DOHH2 (cell line): ENCODE data around the gene TBR1.

Experiments used
- H3F3A ChIP-seq: fragments of 200-600 bp; sonication (generic), shearing (Covaris generic); 2 replicates; pipeline ENCODE4 v1.6.0; 2016; ENCODE audit warnings: antibody characterized with exemption, mild to moderate bottlenecking; ENCODE audit not compliant: control insufficient read depth, insufficient read depth
- H3K27ac ChIP-seq: fragments of 200-600 bp; sonication (generic); 2 replicates; pipeline ENCODE4 v1.5.1; 2014; ENCODE audit warnings: low read depth, mild to moderate bottlenecking, low read length, moderate library complexity
- H3K27me3 ChIP-seq: fragments of 200-600 bp; sonication (generic); 2 replicates; pipeline ENCODE4 v1.6.1; 2014; ENCODE audit warnings: mild to moderate bottlenecking, low read length, mixed read lengths; ENCODE audit not compliant: control insufficient read depth
- H3K36me3 ChIP-seq: fragments of 200-600 bp; sonication (generic); 2 replicates; pipeline ENCODE4 v1.6.1; 2014; ENCODE audit warnings: mild to moderate bottlenecking, low read length, moderate library complexity, mixed read lengths; ENCODE audit not compliant: control insufficient read depth
- H3K4me1 ChIP-seq: fragments of 200-600 bp; sonication (generic); 2 replicates; pipeline ENCODE4 v1.6.1; 2014; ENCODE audit warnings: mild to moderate bottlenecking, low read length, mixed read lengths; ENCODE audit not compliant: control insufficient read depth
- H3K4me2 ChIP-seq: fragments of 200-600 bp; sonication (generic); 2 replicates; pipeline ENCODE4 v1.6.0; 2014; ENCODE audit warnings: mild to moderate bottlenecking, low read length, moderate library complexity
- H3K4me3 ChIP-seq: fragments of 200-600 bp; sonication (generic); 2 replicates; pipeline ENCODE4 v1.5.1; 2014; ENCODE audit warnings: mild to moderate bottlenecking, low read length, mixed read lengths
- H3K79me2 ChIP-seq: fragments of 200-600 bp; sonication (generic); 2 replicates; pipeline ENCODE4 v1.6.1; 2014; ENCODE audit warnings: mild to moderate bottlenecking, low read length, mixed read lengths; ENCODE audit not compliant: control insufficient read depth
- H3K9me2 ChIP-seq: fragments of 200-600 bp; sonication (generic); replicated peaks from 2 replicates; pipeline ENCODE4 v1.6.1; 2014; ENCODE audit warnings: mild to moderate bottlenecking, low read length, mixed read lengths; ENCODE audit not compliant: control insufficient read depth
- H3K9me3 ChIP-seq: fragments of 200-600 bp; sonication (generic); 2 replicates; pipeline ENCODE4 v1.6.1; 2014; ENCODE audit warnings: antibody characterized with exemption, low read length, mixed read lengths; ENCODE audit not compliant: control insufficient read depth, insufficient read depth
- H4K20me1 ChIP-seq: fragments of 200-600 bp; sonication (generic); 2 replicates; pipeline ENCODE4 v1.6.0; 2014; ENCODE audit warnings: low read depth, mild to moderate bottlenecking, antibody characterized with exemption, low read length, moderate library complexity; ENCODE audit not compliant: control insufficient read depth, insufficient read depth
- CTCF ChIP-seq: fragments of 200-600 bp; sonication (generic); IDR thresholded peaks from one replicate; pipeline ENCODE4 v1.5.1; 2014; ENCODE audit warnings: antibody characterized with exemption, mild to moderate bottlenecking, low read depth, low read length; ENCODE audit not compliant: poor library complexity, severe bottlenecking
- EZH2phosphoT487 ChIP-seq: fragments of 200-600 bp; sonication (generic); IDR thresholded peaks from 2 replicates; pipeline ENCODE4 v1.6.1; 2017; ENCODE audit warnings: borderline replicate concordance, mild to moderate bottlenecking, antibody characterized with exemption, low read length, moderate library complexity, mixed read lengths

Gene TBR1

DNA sequence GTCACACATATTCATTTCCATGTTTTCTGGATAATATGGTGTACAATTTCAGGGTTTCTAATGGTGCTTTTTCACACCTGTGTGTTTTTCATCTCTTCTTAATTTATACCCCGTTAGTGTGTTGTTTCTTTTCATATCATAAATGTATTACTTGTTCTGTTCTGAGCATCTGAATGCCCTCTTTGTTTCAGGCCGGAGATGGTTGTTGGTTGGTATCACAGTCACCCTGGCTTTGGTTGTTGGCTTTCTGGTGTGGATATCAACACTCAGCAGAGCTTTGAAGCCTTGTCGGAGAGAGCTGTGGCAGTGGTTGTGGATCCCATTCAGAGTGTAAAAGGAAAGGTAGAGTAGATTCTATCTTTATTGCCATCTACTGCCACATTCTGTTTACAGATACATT, 45.1 kb upstream of the TBR1 start:
- H3F3A ChIP-seq, result no peaks in the 10 kb centered on the region
- peaks cover 53% of the 10 kb centered on the region for H3K36me3 ChIP-seq
- H3K9me3 ChIP-seq, result no peaks in the 10 kb centered on the region
- 0 out of 2 replicates have a peak, but pooled peaks cover 3% of the 10 kb centered on the region for H3K79me2 ChIP-seq
- no peaks in the 10 kb centered on the region for H3K27me3 ChIP-seq
- no peak for TF ChIP-seq EZH2phosphoT487
- no peak for TF ChIP-seq CTCF
- H3K27ac ChIP-seq, result no peak overlapping the region
- H3K9me2 ChIP-seq, result no peaks in the 10 kb centered on the region
- H3K4me1 ChIP-seq, result no peaks in the 10 kb centered on the region
- no peak overlapping the region for H3K4me3 ChIP-seq
- no peak overlapping the region for H3K4me2 ChIP-seq
- no peaks in the 10 kb centered on the region for H4K20me1 ChIP-seq

- H4K20me1 ChIP-seq, result no peaks in the 10 kb centered on the region
- H3F3A ChIP-seq, result no peaks in the 10 kb centered on the region
- H3K27me3 ChIP-seq, result no peaks in the 10 kb centered on the region
- H3K4me3 ChIP-seq, result no peak overlapping the region
- no peak overlapping the region for H3K4me2 ChIP-seq
- no peak overlapping the region for H3K27ac ChIP-seq
- TF ChIP-seq CTCF (no peak), EZH2phosphoT487 (no peak)
- H3K9me3 ChIP-seq, result no peaks in the 10 kb centered on the region
- H3K4me1 ChIP-seq, result no peaks in the 10 kb centered on the region
- H3K9me2 ChIP-seq, result no peaks in the 10 kb centered on the region
- H3K79me2 ChIP-seq, result no peaks in the 10 kb centered on the region
- H3K36me3 ChIP-seq, result peaks cover 51% of the 10 kb centered on the region
Observed at GRCh38 chr2:161371869-161372268, 44.2 kb upstream of the TBR1 start.

DNA sequence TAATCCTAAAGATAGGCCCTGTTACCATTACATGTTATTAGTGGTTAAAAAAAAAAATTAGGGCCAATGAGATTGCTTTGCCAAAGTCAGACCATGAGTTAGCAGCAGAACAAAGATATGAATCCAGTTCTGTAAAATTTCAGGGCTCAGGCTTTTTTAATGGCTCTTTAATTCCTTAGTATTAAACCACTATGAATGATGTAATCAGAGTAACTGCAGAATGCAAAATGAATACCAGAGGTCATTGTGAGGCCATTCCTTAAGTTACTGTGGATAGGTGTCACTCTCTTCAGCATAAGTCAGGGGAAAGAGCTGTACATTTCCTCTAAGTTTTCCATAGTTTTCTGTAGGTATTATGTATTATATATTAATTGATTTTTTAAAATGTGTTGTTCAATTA, 42.2 kb upstream of the TBR1 start:
- Histone ChIP-seq H3K36me3 (peaks cover 43% of the 10 kb centered on the region), H3K27me3 (no peaks in the 10 kb centered on the region), H3K4me2 (no peak overlapping the region), H3F3A (no peaks in the 10 kb centered on the region), H4K20me1 (no peaks in the 10 kb centered on the region), H3K27ac (no peak overlapping the region), H3K9me3 (no peaks in the 10 kb centered on the region), H3K4me1 (no peaks in the 10 kb centered on the region), H3K4me3 (no peak overlapping the region), H3K9me2 (no peaks in the 10 kb centered on the region), H3K79me2 (no peaks in the 10 kb centered on the region)
- no peak for TF ChIP-seq EZH2phosphoT487
- TF ChIP-seq CTCF, result no peak

- Histone ChIP-seq H3K4me1 (no peaks in the 10 kb centered on the region), H3K9me3 (no peaks in the 10 kb centered on the region), H3F3A (no peaks in the 10 kb centered on the region), H3K36me3 (peaks cover 40% of the 10 kb centered on the region), H3K4me2 (no peak overlapping the region), H3K27ac (no peak overlapping the region), H4K20me1 (no peaks in the 10 kb centered on the region), H3K79me2 (no peaks in the 10 kb centered on the region), H3K9me2 (no peaks in the 10 kb centered on the region), H3K4me3 (no peak overlapping the region), H3K27me3 (no peaks in the 10 kb centered on the region)
- TF ChIP-seq CTCF, result no peak
- no peak for TF ChIP-seq EZH2phosphoT487
Observed at GRCh38 chr2:161374446-161374845, 41.7 kb upstream of the TBR1 start.
